HEK293T (cell line): ENCODE results near the gene BIRC6.

Experiments
- BHLHE40 ChIP-seq: fragments of 450-650 bp; IDR thresholded peaks from 2 replicates; pipeline ENCODE4 v1.6.1; 2016; ENCODE audit warnings: mild to moderate bottlenecking, moderate library complexity, borderline replicate concordance
- CTBP1 ChIP-seq: fragments of 450-650 bp; IDR thresholded peaks from 2 replicates; pipeline ENCODE4 v1.6.1; 2016; ENCODE audit warnings: borderline replicate concordance
- FOXA1 ChIP-seq: fragments of 450-650 bp; IDR thresholded peaks from 2 replicates; pipeline ENCODE4 v1.6.1; 2016; ENCODE audit warnings: mild to moderate bottlenecking
- FOXM1 ChIP-seq: fragments of 450-650 bp; IDR thresholded peaks from 2 replicates; pipeline ENCODE4 v1.6.1; 2017; ENCODE audit warnings: mild to moderate bottlenecking, borderline replicate concordance
- HDGF ChIP-seq: fragments of 450-650 bp; IDR thresholded peaks from 2 replicates; pipeline ENCODE4 v1.6.1; 2017; ENCODE audit warnings: antibody characterized with exemption, borderline replicate concordance
- SP1 ChIP-seq: fragments of 450-650 bp; IDR thresholded peaks from 2 replicates; pipeline ENCODE4 v1.6.1; 2017
- SUZ12 ChIP-seq: fragments of 450-650 bp; IDR thresholded peaks from 2 replicates; pipeline ENCODE4 v1.6.1; 2016; ENCODE audit warnings: mild to moderate bottlenecking
- ZNF384 ChIP-seq: fragments of 450-650 bp; IDR thresholded peaks from 2 replicates; pipeline ENCODE4 v1.6.1; 2016

DNA sequence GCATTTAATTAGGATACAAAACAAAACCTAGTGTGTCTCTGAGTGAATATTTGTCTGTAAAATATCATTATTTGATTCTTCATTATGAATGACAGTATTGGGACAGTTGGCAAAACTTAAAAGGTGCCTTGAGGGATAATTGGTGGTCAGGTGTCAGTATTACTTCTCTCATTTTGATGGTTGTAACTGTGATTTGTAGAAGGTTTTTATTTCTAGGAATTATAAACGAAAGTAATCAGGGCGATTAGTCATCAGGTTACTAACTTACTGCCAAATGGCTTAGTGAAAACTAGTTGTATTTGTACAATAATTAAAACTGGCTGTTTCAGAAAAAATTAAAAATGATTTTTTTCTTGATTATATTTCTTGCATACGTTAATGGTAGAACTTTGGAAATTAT lies 117.6 kb downstream of the BIRC6 start:
- no peak for TF ChIP-seq ZNF384
- no peak for TF ChIP-seq SUZ12
- TF ChIP-seq SP1 = no peak
- TF ChIP-seq FOXA1 = no peak
- TF ChIP-seq BHLHE40 = no peak
- no peak for TF ChIP-seq FOXM1
- no peak for TF ChIP-seq CTBP1
- no peak for TF ChIP-seq HDGF
